ENCODE data around the gene ASCL4.

GRCh38 chr12:107762874-107763273 lies 11.6 kb upstream of the ASCL4 start:
- TF ChIP-seq POLR2A (IDR thresholded peaks at IDR 0.05) (no peak), CTCF (IDR thresholded peaks at IDR 0.05) (no peak)

Measured in uterus (tissue), 2 donors.